HT-29 (cell line): ENCODE results near the gene SLC5A8. TPM values are rescaled to one million over a fixed set of nuclear protein-coding genes. Genes with fewer than 3 reads are reported as not detected.

Experiments used
- DNase-seq: peaks from one replicate; pipeline ENCODE4 v3.0.0-alpha.2; 2015; ENCODE audit warnings: low spot score
- total RNA-seq: library from RNA; depleted of rRNA; stranded (reverse); fragments of >200 nt; shearing (Covaris generic); gene quantifications from 2 replicates; pipeline ENCODE4 v1.2.3, GENCODE V29; 2014; rRNA removed

SLC5A8 gene
- total RNA-seq: not detected in 2 replicates

- DNase-seq: no peak
Observed at GRCh38 chr12:101209319-101210302, at the start of gene SLC5A8. Gene SLC5A8, minus strand, starts transcription at chr12:101210238. Its CDS starts 390 bp downstream, at chr12:101209848.

- DNase-seq: no peak
Observed at GRCh38 chr12:101257357-101257756, 47.3 kb upstream of the SLC5A8 start.

GRCh38 chr12:101256266-101256665 lies 46.2 kb upstream of the SLC5A8 start:
- DNase-seq: no peak

- DNase-seq: no peak
Observed at GRCh38 chr12:101243616-101244015, 33.6 kb upstream of the SLC5A8 start.

GRCh38 chr12:101243074-101243473 lies 33.0 kb upstream of the SLC5A8 start:
- DNase-seq: no peak

GRCh38 chr12:101238800-101239329 lies 28.8 kb upstream of the SLC5A8 start:
- DNase-seq: no peak

- DNase-seq: no peak
Observed at GRCh38 chr12:101238306-101238705, 28.3 kb upstream of the SLC5A8 start.

- no peak for DNase-seq
Observed at GRCh38 chr12:101235686-101236085, 25.6 kb upstream of the SLC5A8 start.

- DNase-seq: no peak
Observed at GRCh38 chr12:101231636-101232035, 21.6 kb upstream of the SLC5A8 start.

- DNase-seq: no peak
Observed at GRCh38 chr12:101230547-101230946, 20.5 kb upstream of the SLC5A8 start.

GRCh38 chr12:101229841-101230241 lies 19.8 kb upstream of the SLC5A8 start:
- no peak for DNase-seq

- no peak for DNase-seq
Observed at GRCh38 chr12:101221301-101221700, 11.3 kb upstream of the SLC5A8 start.

- no peak for DNase-seq
Observed at GRCh38 chr12:101216810-101217209, 6.8 kb upstream of the SLC5A8 start.

GRCh38 chr12:101207086-101207780 lies 2.8 kb downstream of the SLC5A8 start:
- DNase-seq: no peak

- DNase-seq: no peak
Observed at GRCh38 chr12:101204602-101205304, 5.3 kb downstream of the SLC5A8 start.

- DNase-seq: no peak
Observed at GRCh38 chr12:101200824-101201223, 9.2 kb downstream of the SLC5A8 start.

- no peak for DNase-seq
Observed at GRCh38 chr12:101200145-101200544, 9.9 kb downstream of the SLC5A8 start.

GRCh38 chr12:101186291-101186690 lies 23.7 kb downstream of the SLC5A8 start:
- DNase-seq: no peak

GRCh38 chr12:101181776-101182175 lies 28.3 kb downstream of the SLC5A8 start:
- DNase-seq: no peak

- no peak for DNase-seq
Observed at GRCh38 chr12:101174541-101174940, 35.5 kb downstream of the SLC5A8 start.

- no peak for DNase-seq
Observed at GRCh38 chr12:101173197-101173749, 36.8 kb downstream of the SLC5A8 start.
